Caco-2 (cell line): ENCODE data around the gene XRCC5. TPM values are rescaled to one million over a fixed set of nuclear protein-coding genes. Genes with fewer than 3 reads are reported as not detected.

Source experiments
- BruUV-seq: library from RNA; stranded (reverse); fragments of 400-500 nt; replicated peaks from 2 replicates; lab custom pipeline; 2021; lab: Mats Ljungman, UMichigan
- CTCF ChIA-PET: fragments of 300-600 bp; sonication (Branson Sonifier 250); formaldehyde crosslinking; loops from one replicate; lab custom pipeline; 2022; ENCODE audit warnings: antibody characterized with exemption; lab: Charles Lee
- POLR2A ChIA-PET: fragments of 300-600 bp; sonication (Branson Sonifier 250); formaldehyde crosslinking; loops from one replicate; lab custom pipeline; 2022; ENCODE audit warnings: antibody characterized with exemption; lab: Charles Lee
- DNase-seq, 2 experiments: peaks; one replicate each; pipeline versions ENCODE4 v3.0.0 to v3.0.0-alpha.2; 2020 to 2022
- H3K27me3 ChIP-seq: replicated peaks from 2 replicates; pipeline ENCODE4 v1.6.0; 2011; ENCODE audit warnings: low read length; ENCODE audit not compliant: control insufficient read depth, insufficient read depth
- H3K36me3 ChIP-seq: 2 replicates; pipeline ENCODE4 v1.5.1; 2011; ENCODE audit warnings: low read length; ENCODE audit not compliant: control insufficient read depth, insufficient read depth
- H3K4me1 ChIP-seq: fragments of 250-450 bp; sonication (Bioruptor Pico); 2 replicates; pipeline ENCODE4 v1.5.1; 2020; ENCODE audit warnings: mild to moderate bottlenecking
- H3K4me3 ChIP-seq: 2 replicates; pipeline ENCODE4 v1.5.1; 2011; ENCODE audit warnings: low read depth, mild to moderate bottlenecking, control low read depth, low read length
- H3K9me3 ChIP-seq: fragments of 250-450 bp; sonication (Bioruptor Pico); 2 replicates; pipeline ENCODE4 v1.5.1; 2020; ENCODE audit warnings: mild to moderate bottlenecking, moderate library complexity
- H3K27ac Mint-ChIP-seq: one replicate; pipeline ENCODE4 v1.8.0; 2022; ENCODE audit warnings: mixed read lengths; ENCODE audit not compliant: unreplicated experiment
- H3K27me3 Mint-ChIP-seq: one replicate; pipeline ENCODE4 v1.8.0; 2022; ENCODE audit warnings: mixed read lengths; ENCODE audit not compliant: insufficient read depth, unreplicated experiment
- H3K36me3 Mint-ChIP-seq: one replicate; pipeline ENCODE4 v1.8.0; 2022; ENCODE audit warnings: mild to moderate bottlenecking, mixed read lengths; ENCODE audit not compliant: insufficient read depth, unreplicated experiment
- H3K4me1 Mint-ChIP-seq: one replicate; pipeline ENCODE4 v1.8.0; 2022; ENCODE audit warnings: low read depth, mixed read lengths; ENCODE audit not compliant: unreplicated experiment
- H3K4me3 Mint-ChIP-seq: one replicate; pipeline ENCODE4 v1.8.0; 2022; ENCODE audit warnings: mild to moderate bottlenecking, moderate library complexity, mixed read lengths; ENCODE audit not compliant: unreplicated experiment
- H3K9me3 Mint-ChIP-seq: one replicate; pipeline ENCODE4 v1.8.0; 2022; ENCODE audit warnings: mixed read lengths; ENCODE audit not compliant: unreplicated experiment
- CTCF ChIP-seq, 2 experiments: fragments of 200-600 bp in 1 of 2; IDR thresholded peaks; 1 replicate in 1 of 2; 2 replicates in 1 of 2; pipeline versions ENCODE4 v1.5.1 to v1.8.0; 2011 to 2022; ENCODE audit warnings: antibody characterized with exemption in 1 of 2, control low read depth in 1 of 2, inconsistent platforms in 1 of 2, low read depth in 1 of 2, low read length in 1 of 2, mild to moderate bottlenecking in 1 of 2, moderate library complexity in 1 of 2; ENCODE audit not compliant: insufficient read depth in 1 of 2, severe bottlenecking in 1 of 2, unreplicated experiment in 1 of 2
- intact Hi-C: fragments of 100-400 bp; cut with micrococcal nuclease; formaldehyde crosslinking; loops from one replicate; pipeline ENCODE4 v1.10.0; 2022; ENCODE audit not compliant: unreplicated experiment
- total RNA-seq: library from RNA; stranded (reverse); gene quantifications from 2 replicates; pipeline ENCODE4 v1.2.3, GENCODE V29; 2022

Gene XRCC5
- total RNA-seq, 1 experiment from 2014 or later = 319 TPM

GRCh38 chr2:216116418-216116817 is 7.3 kb downstream of the XRCC5 start:
- no TSS peak for BruUV-seq
- Histone ChIP-seq H3K4me1 (peaks cover 31% of the 10 kb centered on the region), H3K9me3 (no peaks in the 10 kb centered on the region), H3K4me3 (no peak overlapping the region), H3K36me3 (peaks cover 8% of the 10 kb centered on the region), H3K27me3 (no peaks in the 10 kb centered on the region)
- H3K27me3 Mint-ChIP-seq = no peaks in the 10 kb centered on the region
- H3K27ac Mint-ChIP-seq = no peak overlapping the region
- no peaks in the 10 kb centered on the region for H3K9me3 Mint-ChIP-seq
- no peak for TF ChIP-seq CTCF (IDR thresholded peaks at IDR 0.05; ENCODE audit: insufficient read depth in 1 of 2, low read depth in 1 of 2, low read length in 1 of 2, severe bottlenecking in 1 of 2, unreplicated experiment in 1 of 2)
- peaks cover 30% of the 10 kb centered on the region for H3K4me1 Mint-ChIP-seq
- peaks cover 97% of the 10 kb centered on the region for H3K36me3 Mint-ChIP-seq
- ChIA-PET POLR2A (no interaction called here), CTCF (no interaction called here)
- intact Hi-C loops = loop anchor here (10.0 kb wide), 1 partner anchor 378 kb away; the partner anchor contains the start of gene RPL37A
- H3K4me3 Mint-ChIP-seq = peak overlapping the region; percentile 32
- DNase-seq = no peak

GRCh38 chr2:216117561-216118340 is 8.6 kb downstream of the XRCC5 start:
- H3K36me3 ChIP-seq = peaks cover 13% of the 10 kb centered on the region
- Mint-ChIP-seq H3K4me3 (no peak overlapping the region), H3K36me3 (peaks cover 97% of the 10 kb centered on the region), H3K27me3 (no peaks in the 10 kb centered on the region), H3K4me1 (peaks cover 19% of the 10 kb centered on the region), H3K9me3 (no peaks in the 10 kb centered on the region), H3K27ac (no peak overlapping the region)
- POLR2A ChIA-PET = no interaction called here
- no peak for DNase-seq
- H3K9me3 ChIP-seq = no peaks in the 10 kb centered on the region
- BruUV-seq = no TSS peak
- intact Hi-C loops = loop anchor here (10.0 kb wide), 1 partner anchor 377 kb away; the partner anchor contains the start of gene RPL37A
- CTCF ChIA-PET = no interaction called here
- TF ChIP-seq CTCF (IDR thresholded peaks at IDR 0.05; ENCODE audit: insufficient read depth in 1 of 2, low read depth in 1 of 2, low read length in 1 of 2, severe bottlenecking in 1 of 2, unreplicated experiment in 1 of 2) = no peak
- no peaks in the 10 kb centered on the region for H3K27me3 ChIP-seq
- H3K4me1 ChIP-seq = peaks cover 20% of the 10 kb centered on the region
- no peak overlapping the region for H3K4me3 ChIP-seq

- peaks cover 14% of the 10 kb centered on the region for H3K4me1 ChIP-seq
- H3K36me3 Mint-ChIP-seq = peaks cover 97% of the 10 kb centered on the region
- H3K36me3 ChIP-seq = peaks cover 8% of the 10 kb centered on the region
- H3K4me1 Mint-ChIP-seq = peaks cover 13% of the 10 kb centered on the region
- ChIA-PET POLR2A (no interaction called here), CTCF (no interaction called here)
- no peak overlapping the region for H3K27ac Mint-ChIP-seq
- no TSS peak for BruUV-seq
- H3K9me3 Mint-ChIP-seq = no peaks in the 10 kb centered on the region
- H3K27me3 Mint-ChIP-seq = no peaks in the 10 kb centered on the region
- no peaks in the 10 kb centered on the region for H3K9me3 ChIP-seq
- TF ChIP-seq CTCF (IDR thresholded peaks at IDR 0.05; ENCODE audit: insufficient read depth in 1 of 2, low read depth in 1 of 2, low read length in 1 of 2, severe bottlenecking in 1 of 2, unreplicated experiment in 1 of 2) = no peak
- no peak for DNase-seq
- no peak overlapping the region for H3K4me3 ChIP-seq
- H3K4me3 Mint-ChIP-seq = no peak overlapping the region
- intact Hi-C loops = loop anchor here (10.0 kb wide), 1 partner anchor 376 kb away; the partner anchor contains the start of gene RPL37A
- no peaks in the 10 kb centered on the region for H3K27me3 ChIP-seq
These were observed 9.3 kb downstream of the XRCC5 start for GRCh38 chr2:216118474-216118873.
